NCI-H82 treated with DMSO at 0.1 percent for 48 hours (cell line): ENCODE measurements around the gene SPDYE11.
"Not testable (repeated sequence)": the region's sequence is repeated elsewhere in the genome, so short reads cannot be mapped to it uniquely, and the experiment has no call there.

ENCODE experiments used
- DNase-seq: peaks from one replicate; lab custom pipeline; 2025; ENCODE audit not compliant: unreplicated experiment; lab: John Stamatoyannopoulos, UW

Gene SPDYE11, protein sequence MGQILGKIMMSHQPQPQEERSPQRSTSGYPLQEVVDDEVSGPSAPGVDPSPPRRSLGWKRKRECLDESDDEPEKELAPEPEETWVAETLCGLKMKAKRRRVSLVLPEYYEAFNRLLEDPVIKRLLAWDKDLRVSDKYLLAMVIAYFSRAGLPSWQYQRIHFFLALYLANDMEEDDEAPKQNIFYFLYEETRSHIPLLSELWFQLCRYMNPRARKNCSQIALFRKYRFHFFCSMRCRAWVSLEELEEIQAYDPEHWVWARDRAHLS

GRCh38 chr7:73057811-73058210 lies at the start of gene SPDYE11:
SPDYE11 (minus strand) TSS chr7:73057911; CDS start chr7:73056111, 1,800 bp downstream.
- DNase-seq: not testable (repeated sequence)

DNA sequence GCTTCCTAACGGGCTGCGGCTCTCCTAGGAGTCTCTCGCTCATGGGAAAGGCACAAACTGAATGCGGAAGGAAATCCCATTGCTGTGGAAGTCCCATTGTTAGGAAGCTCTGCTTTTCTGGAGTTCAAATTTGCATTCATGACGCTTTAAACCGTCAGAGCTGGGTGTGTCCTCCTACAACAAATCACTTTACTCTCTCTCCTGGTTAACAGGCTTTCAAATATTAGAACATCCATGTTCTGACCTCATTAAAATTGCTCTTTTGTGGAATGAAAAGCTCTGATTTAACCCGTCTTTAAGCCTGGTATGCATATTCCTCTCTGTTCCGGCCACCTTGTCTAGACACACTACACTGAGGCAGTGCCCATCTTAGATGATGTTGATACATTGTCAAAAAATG lies 28.2 kb upstream of the SPDYE11 start, which contains the start of gene SPDYE9:
TSS of gene SPDYE9 (minus strand) at position 101 of the 400 bp plus-strand sequence. CDS start 1,800 bp downstream, outside the sequence.
- DNase-seq: not testable (repeated sequence)

DNA sequence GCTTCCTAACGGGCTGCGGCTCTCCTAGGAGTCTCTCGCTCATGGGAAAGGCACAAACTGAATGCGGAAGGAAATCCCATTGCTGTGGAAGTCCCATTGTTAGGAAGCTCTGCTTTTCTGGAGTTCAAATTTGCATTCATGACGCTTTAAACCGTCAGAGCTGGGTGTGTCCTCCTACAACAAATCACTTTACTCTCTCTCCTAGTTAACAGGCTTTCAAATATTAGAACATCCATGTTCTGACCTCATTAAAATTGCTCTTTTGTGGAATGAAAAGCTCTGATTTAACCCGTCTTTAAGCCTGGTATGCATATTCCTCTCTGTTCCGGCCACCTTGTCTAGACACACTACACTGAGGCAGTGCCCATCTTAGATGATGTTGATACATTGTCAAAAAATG lies 28.0 kb downstream of the SPDYE11 start, which contains the start of gene SPDYE8:
TSS of gene SPDYE8 (minus strand) at position 101 of the 400 bp plus-strand sequence. CDS start 1,800 bp downstream, outside the sequence.
- DNase-seq: not testable (repeated sequence)

- not testable (repeated sequence) for DNase-seq
Measured at GRCh38 chr7:73006491-73006890, 51.2 kb downstream of the SPDYE11 start.

DNA sequence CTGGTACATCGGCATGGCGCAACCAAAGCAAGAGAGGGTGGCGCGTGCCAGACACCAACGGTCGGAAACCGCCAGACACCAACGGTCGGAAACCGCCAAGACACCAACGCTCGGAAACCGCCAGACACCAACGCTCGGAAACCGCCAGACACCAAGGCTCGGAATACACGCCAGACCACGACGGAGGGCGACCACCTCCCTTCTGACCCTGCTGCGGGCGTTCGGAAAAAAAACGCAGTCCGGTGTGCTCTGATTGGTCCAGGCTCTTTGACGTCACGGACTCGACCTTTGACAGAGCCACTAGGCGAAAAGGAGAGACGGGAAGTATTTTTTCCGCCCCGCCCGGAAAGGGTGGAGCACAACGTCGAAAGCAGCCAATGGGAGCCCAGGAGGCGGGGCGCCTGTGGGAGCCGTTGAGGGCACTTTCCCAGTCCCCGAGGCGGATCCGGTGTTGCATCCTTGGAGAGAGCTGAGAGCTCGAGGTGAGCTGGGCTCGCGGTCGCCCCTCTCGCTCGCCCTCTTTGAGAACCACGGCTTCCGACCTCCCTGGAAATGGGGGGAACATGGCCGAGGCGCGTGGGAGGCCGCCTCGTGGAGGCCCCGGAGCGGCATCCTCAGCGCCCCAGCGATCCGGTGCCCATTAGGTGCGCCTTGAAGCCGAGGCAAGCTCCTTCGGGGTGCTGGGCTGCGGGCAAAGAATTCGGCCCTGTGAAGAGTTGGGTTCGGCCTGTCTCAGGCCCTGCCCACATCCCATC lies 51.8 kb downstream of the SPDYE11 start:
- not testable (repeated sequence) for DNase-seq

DNA sequence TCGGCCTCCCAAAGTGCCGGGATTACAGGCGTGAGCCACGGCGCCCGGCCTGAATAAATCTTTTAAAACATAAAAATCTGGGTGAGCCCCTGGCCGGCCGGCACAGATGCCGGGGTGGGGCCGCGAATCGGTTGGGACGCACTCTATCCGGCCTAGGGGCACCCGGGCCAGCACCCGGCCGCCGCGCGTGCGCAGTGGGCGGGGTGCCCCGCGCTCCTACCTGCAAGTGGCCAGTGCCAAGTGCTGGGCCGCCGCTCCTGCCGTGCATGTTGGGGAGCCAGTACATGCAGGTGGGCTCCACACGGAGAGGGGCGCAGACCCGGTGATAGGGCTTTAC lies 52.4 kb downstream of the SPDYE11 start:
- not testable (repeated sequence) for DNase-seq

DNA sequence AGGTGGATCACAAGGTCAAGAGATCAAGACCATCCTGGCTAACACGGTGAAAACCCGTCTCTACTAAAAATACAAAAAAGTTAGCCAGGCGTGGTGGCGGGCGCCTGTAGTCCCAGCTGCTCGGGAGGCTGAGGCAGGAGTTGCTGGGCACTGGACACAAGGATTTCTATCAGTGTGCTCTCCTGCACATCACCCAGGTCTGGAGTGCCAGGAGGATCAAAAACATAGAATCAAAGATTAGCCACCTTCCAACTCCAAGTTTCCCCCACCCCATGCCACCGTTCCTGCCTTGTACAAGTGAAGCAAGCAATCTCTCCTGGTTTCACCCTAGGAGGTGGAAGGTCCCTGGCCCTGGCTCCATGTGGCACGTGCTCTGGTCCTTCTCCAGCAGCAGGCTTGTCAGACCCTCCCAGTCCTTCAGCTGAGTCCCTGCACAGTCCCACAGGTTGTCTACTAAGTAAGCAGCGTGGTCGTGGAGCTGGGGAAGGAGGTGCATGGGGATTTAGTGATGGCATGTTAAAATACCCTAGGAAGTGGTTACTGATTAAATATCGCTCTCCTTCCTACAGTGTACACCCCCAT lies 59.7 kb downstream of the SPDYE11 start:
- DNase-seq: not testable (repeated sequence)
